Fibroblast of pulmonary artery (primary cell): ENCODE data around the gene CD2BP2.

ENCODE experiments used
- DNase-seq: peaks from one replicate; pipeline ENCODE4 v3.0.0-alpha.2; 2010; ENCODE audit warnings: low read depth
- H3K4me3 ChIP-seq: replicated peaks from 2 replicates; pipeline ENCODE4 v1.5.1; 2011; ENCODE audit warnings: low read depth, mild to moderate bottlenecking, control low read depth, low read length, moderate library complexity
- TF ChIP-seq, protein P1 (sequence below): IDR thresholded peaks from 2 replicates; pipeline ENCODE4 v1.5.1; 2011; ENCODE audit warnings: mild to moderate bottlenecking, control low read depth, low read length, inconsistent platforms; ENCODE audit errors: missing control alignments

The CD2BP2 gene

GRCh38 chr16:30352488-30353401 is 2.4 kb downstream of the CD2BP2 start:
- TF ChIP-seq, protein P1, sequence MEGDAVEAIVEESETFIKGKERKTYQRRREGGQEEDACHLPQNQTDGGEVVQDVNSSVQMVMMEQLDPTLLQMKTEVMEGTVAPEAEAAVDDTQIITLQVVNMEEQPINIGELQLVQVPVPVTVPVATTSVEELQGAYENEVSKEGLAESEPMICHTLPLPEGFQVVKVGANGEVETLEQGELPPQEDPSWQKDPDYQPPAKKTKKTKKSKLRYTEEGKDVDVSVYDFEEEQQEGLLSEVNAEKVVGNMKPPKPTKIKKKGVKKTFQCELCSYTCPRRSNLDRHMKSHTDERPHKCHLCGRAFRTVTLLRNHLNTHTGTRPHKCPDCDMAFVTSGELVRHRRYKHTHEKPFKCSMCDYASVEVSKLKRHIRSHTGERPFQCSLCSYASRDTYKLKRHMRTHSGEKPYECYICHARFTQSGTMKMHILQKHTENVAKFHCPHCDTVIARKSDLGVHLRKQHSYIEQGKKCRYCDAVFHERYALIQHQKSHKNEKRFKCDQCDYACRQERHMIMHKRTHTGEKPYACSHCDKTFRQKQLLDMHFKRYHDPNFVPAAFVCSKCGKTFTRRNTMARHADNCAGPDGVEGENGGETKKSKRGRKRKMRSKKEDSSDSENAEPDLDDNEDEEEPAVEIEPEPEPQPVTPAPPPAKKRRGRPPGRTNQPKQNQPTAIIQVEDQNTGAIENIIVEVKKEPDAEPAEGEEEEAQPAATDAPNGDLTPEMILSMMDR = peak; percentile 5
- DNase-seq = no peak
- no peak overlapping the region for H3K4me3 ChIP-seq

- DNase-seq = peak; percentile 97
- no peak overlapping the region for H3K4me3 ChIP-seq
- TF ChIP-seq, protein P1 = no peak
These were observed 3.3 kb downstream of the CD2BP2 start for GRCh38 chr16:30351586-30352419.

- TF ChIP-seq, protein P1 = no peak
- H3K4me3 ChIP-seq = no peak overlapping the region
- DNase-seq = no peak
These were observed 4.1 kb downstream of the CD2BP2 start for GRCh38 chr16:30351001-30351441.

DNA sequence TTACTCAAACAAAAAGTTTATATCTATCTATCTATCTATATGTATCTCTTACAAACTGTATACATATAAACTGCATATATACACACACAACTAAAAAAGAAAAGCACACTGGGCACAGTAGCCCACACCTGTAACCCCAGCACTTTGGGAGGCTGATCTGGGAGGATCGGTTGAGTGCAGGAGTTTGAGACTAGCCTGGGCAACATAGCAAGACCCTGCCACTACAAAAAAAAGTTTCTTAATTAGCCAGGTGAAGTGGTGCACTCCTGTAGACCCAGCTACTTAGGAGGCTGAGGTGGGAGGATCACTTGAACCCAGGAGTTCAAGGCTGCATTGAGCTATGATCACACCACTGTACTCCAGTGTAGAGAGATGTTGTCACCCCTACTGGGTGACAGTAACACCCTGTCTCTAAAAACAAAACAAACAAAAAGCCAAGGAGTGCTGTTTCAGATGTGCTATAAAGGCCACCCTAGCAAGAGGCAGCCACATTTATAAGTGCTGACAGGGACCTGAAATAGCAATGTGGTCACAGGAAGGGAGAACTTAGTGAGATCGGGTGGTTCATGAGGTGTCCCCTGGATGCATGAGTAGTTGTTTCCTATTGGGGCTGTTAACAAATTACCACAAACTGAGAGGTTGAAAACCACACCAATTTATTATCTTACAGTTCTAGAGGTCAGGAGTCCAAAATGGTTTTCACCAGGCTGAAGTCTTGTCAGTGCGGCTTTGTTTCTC is 4.8 kb downstream of the CD2BP2 start:
- TF ChIP-seq, protein P1 = no peak
- H3K4me3 ChIP-seq = no peak overlapping the region
- no peak for DNase-seq

DNA sequence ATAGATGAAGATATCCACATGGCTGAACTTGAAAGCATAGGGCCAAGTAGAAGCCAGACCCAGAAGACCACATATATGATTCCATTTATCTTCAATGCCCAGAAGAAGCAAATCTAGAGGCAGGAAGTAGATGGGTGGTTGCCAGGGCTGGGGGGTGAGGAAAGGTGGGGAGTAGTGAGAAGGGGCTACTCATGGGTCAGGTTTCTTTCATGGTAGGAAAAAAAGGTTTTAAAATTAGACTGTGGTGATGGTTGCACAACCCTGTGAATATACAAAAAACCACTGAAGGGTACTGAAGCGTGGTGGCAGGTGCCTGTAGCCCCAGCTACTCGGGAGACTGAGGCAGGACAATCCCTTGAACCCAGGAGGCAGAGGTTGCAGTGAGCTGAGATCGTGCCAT is 5.4 kb downstream of the CD2BP2 start:
- H3K4me3 ChIP-seq = no peak overlapping the region
- TF ChIP-seq, protein P1 = no peak
- DNase-seq = no peak

- TF ChIP-seq, protein P1 = no peak
- no peak for DNase-seq
- no peak overlapping the region for H3K4me3 ChIP-seq
These were observed 6.2 kb downstream of the CD2BP2 start for GRCh38 chr16:30348929-30349328.
